Measurements from ENCODE around the gene GNAZ. TPM values are rescaled to one million over a fixed set of nuclear protein-coding genes. Genes with fewer than 3 reads are reported as not detected.

The GNAZ gene
- total and polyA plus RNA-seq, 2 of the 8 experiments (the other 6 are each of a cell fraction or from before 2014, with no cell fraction given) = 6.6 to 9.6 TPM

- H4K8ac ChIP-seq (ENCODE audit: extremely low read depth, insufficient read depth, low read length) = no peak overlapping the region
- no peak for DNase-seq (ENCODE audit: low read depth in 1 of 2, low spot score in 2 of 2)
- H3K18ac ChIP-seq (ENCODE audit: extremely low read depth, low read length) = no peak overlapping the region
- no peak overlapping the region for H3K14ac ChIP-seq (ENCODE audit: insufficient read length)
- no peak overlapping the region for H3K4me3 ChIP-seq (ENCODE audit: extremely low read depth in 1 of 4, insufficient read depth in 2 of 4, low read depth in 3 of 4, low read length in 4 of 4)
- no peak overlapping the region for H2AK5ac ChIP-seq (ENCODE audit: low read depth, low read length)
- H3K23ac ChIP-seq (ENCODE audit: insufficient read length) = no peak overlapping the region
- FAIRE-seq = no peak
- no peak overlapping the region for H2AFZ ChIP-seq (ENCODE audit: low read length)
- H3K9ac ChIP-seq (replicated peaks in 1 of 4; ENCODE audit: extremely low read depth in 1 of 4, low read depth in 3 of 4, low read length in 3 of 4) = no peak overlapping the region
- no peaks in the 10 kb centered on the region for H3K79me2 ChIP-seq (ENCODE audit: control insufficient read depth in 1 of 2, insufficient read depth in 2 of 2, low read length in 2 of 2)
- no peak overlapping the region for H4K91ac ChIP-seq (replicated peaks; ENCODE audit: insufficient read length, low read length)
- no peaks in the 10 kb centered on the region; a peak in 2 of 8 replicates for H3K36me3 ChIP-seq (ENCODE audit: control insufficient read depth in 2 of 4, insufficient read depth in 4 of 4, low read length in 3 of 4)
- H3K27ac ChIP-seq (ENCODE audit: low read depth, low read length) = no peak overlapping the region
- peaks cover 3 to 4% of the 10 kb centered on the region in 2 experiments for H4K20me1 ChIP-seq (replicated peaks in 1 of 2; ENCODE audit: control insufficient read depth in 1 of 2, insufficient read depth in 2 of 2, low read length in 2 of 2)
- H3K4me1 ChIP-seq (replicated peaks in 1 of 4; ENCODE audit: control insufficient read depth in 3 of 4, insufficient read depth in 4 of 4, low read length in 3 of 4) = peaks cover 0 to 9% (median 3%) of the 10 kb centered on the region in 4 experiments; a peak in 2 of 7 replicates
- no peak overlapping the region for H3K56ac ChIP-seq (replicated peaks; ENCODE audit: insufficient read length, low read depth, low read length)
- no peak overlapping the region for H2BK12ac ChIP-seq (ENCODE audit: low read depth, low read length)
- no peak overlapping the region for H3K4me2 ChIP-seq (ENCODE audit: insufficient read depth in 1 of 2, low read depth in 2 of 2, low read length in 2 of 2)
- H3K9me3 ChIP-seq (ENCODE audit: insufficient read depth in 2 of 2, low read depth in 1 of 2, low read length in 1 of 2) = no peaks in the 10 kb centered on the region
- CTCF ChIA-PET (ENCODE audit: partially characterized antibody) = interaction anchor here (0.5 to 24.3 kb wide), 11 partner anchors 7 to 713 kb away, joined by 3 to 384 read pairs (median 5); partner anchors contain the start of gene GNAZ
- H3K4ac ChIP-seq (replicated peaks; ENCODE audit: insufficient read length, low read depth, low read length) = no peak overlapping the region
- H2BK15ac ChIP-seq (ENCODE audit: low read length) = no peak overlapping the region
- 93% methylated on average over 4 of the region's 4 CpGs; no CpG with 5 or more reads in 1 of the 2 experiments for WGBS, 2 experiments (ENCODE audit: extremely low coverage in 1 of 2, insufficient coverage in 1 of 2, insufficient read length in 1 of 2, insufficient replicate concordance in 2 of 2, low coverage in 1 of 2, low lambda C conversion rate in 2 of 2, missing lambda C conversion rate in 1 of 2)
- POLR2A ChIA-PET (ENCODE audit: partially characterized antibody) = interaction anchor here (0.8 kb wide), 1 partner anchor 26 kb away, joined by 3 read pairs; no protein-coding TSS in a partner anchor
- H4K5ac ChIP-seq (ENCODE audit: insufficient read length, low read depth, low read length) = no peak overlapping the region
- H2BK20ac ChIP-seq (ENCODE audit: low read length) = no peak overlapping the region
- no peak overlapping the region for H2BK5ac ChIP-seq (ENCODE audit: low read depth, low read length)
- H2BK120ac ChIP-seq (replicated peaks; ENCODE audit: low read depth, low read length) = no peak overlapping the region
- no peaks in the 10 kb centered on the region for H3K23me2 ChIP-seq (ENCODE audit: low read depth, low read length)
- H3K27me3 ChIP-seq (replicated peaks in 1 of 4; ENCODE audit: control insufficient read depth in 3 of 4, extremely low read depth in 1 of 4, insufficient read depth in 3 of 4, low read length in 3 of 4) = peaks cover 0 to 11% (median 3%) of the 10 kb centered on the region in 4 experiments; a peak in 3 of 7 replicates
- H3K79me1 ChIP-seq (ENCODE audit: low read depth, low read length) = no peaks in the 10 kb centered on the region
- TF ChIP-seq RAD21 (IDR thresholded peaks at IDR 0.05 in 1 of 2, conservative IDR thresholded peaks at IDR 0.05 in 1 of 2; ENCODE audit: low read depth in 2 of 2, low read length in 2 of 2) (no peak), CTCF (IDR thresholded peaks at IDR 0.05; ENCODE audit: control extremely low read depth in 1 of 3, insufficient read depth in 1 of 3, low read depth in 1 of 3, low read length in 3 of 3) (no peak), BCL11A (IDR thresholded peaks at IDR 0.05; ENCODE audit: low read depth in 2 of 2, low read length in 2 of 2) (no peak), NANOG (IDR thresholded peaks at IDR 0.05; ENCODE audit: insufficient read depth, low read depth, low read length, poor library complexity, severe bottlenecking) (no peak), HDAC6 (IDR thresholded peaks at IDR 0.05; ENCODE audit: low read depth, low read length) (no peak), CBX8 (IDR thresholded peaks at IDR 0.05; ENCODE audit: borderline replicate concordance, low read depth, low read length) (no peak), SAP30 (IDR thresholded peaks at IDR 0.05; ENCODE audit: insufficient read depth, insufficient replicate concordance, low read length) (no peak), SUZ12 (IDR thresholded peaks at IDR 0.05; ENCODE audit: low read length) (no peak), POLR2A (IDR thresholded peaks at IDR 0.05; ENCODE audit: control extremely low read depth in 1 of 2, low read depth in 2 of 2, low read length in 2 of 2) (no peak), CEBPB (IDR thresholded peaks at IDR 0.05; ENCODE audit: low read depth, low read length) (no peak), KDM4A (IDR thresholded peaks at IDR 0.05; ENCODE audit: low read depth, low read length, severe bottlenecking) (no peak)
These were observed 50.7 kb downstream of the GNAZ start for GRCh38 chr22:23121000-23121421.
